ENCODE measurements around the gene PRICKLE2. TPM values are rescaled to one million over a fixed set of nuclear protein-coding genes. Genes with fewer than 3 reads are reported as not detected.

Gene PRICKLE2
- total RNA-seq, 1 experiment from 2014 or later: 3.2 TPM

DNA sequence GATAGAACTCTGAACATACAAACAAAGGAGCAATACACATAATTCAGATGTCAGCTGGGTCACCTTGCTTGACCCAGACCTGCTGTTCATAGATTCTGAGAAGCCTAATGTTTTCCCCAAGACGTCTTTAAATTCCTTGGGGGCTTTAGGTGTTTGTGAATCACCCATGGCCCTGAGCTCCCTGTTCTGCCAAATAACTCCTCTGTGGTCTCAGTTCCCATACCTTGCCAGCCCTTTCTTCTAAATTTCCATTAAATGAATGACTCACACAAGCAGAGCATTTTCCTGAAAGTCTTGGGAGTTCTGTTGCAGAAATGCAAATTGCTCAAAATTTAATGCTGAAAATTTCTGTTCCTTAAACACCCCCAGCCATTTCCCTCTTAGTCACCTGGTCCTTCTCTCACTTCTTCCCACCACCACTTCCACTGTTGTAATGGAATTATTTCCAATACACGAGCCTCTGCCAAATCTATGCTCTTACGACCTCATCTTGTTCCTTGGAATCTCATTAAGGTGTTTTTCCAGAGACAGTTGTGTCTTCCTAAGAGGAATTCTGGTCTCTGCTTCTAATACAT lies 168.6 kb downstream of the PRICKLE2 start:
- Histone ChIP-seq H4K20me1 (ENCODE audit: control insufficient read depth, insufficient read depth, insufficient read length) (no peaks in the 10 kb centered on the region), H2BK15ac (ENCODE audit: low read depth, low read length) (no peak overlapping the region), H3K9me3 (ENCODE audit: control insufficient read depth, low read depth, low read length) (no peaks in the 10 kb centered on the region), H3K14ac (ENCODE audit: insufficient read depth, low read length) (no peak overlapping the region), H2BK5ac (ENCODE audit: insufficient read length, low read length) (no peak overlapping the region), H4K91ac (ENCODE audit: insufficient read length, low read depth, low read length) (no peak overlapping the region), H3K79me1 (ENCODE audit: insufficient read depth, low read depth, low read length, poor library complexity, severe bottlenecking) (no peaks in the 10 kb centered on the region), H3K4ac (ENCODE audit: low read depth, low read length) (no peak overlapping the region), H3K56ac (ENCODE audit: insufficient read length, low read depth, low read length) (no peak overlapping the region), H3T11ph (ENCODE audit: low read length) (no peak overlapping the region), H2BK12ac (ENCODE audit: insufficient read length, low read depth, low read length) (no peak overlapping the region), H3K23ac (ENCODE audit: insufficient read length, low read depth, low read length) (no peak overlapping the region), H3K9ac (ENCODE audit: extremely low read depth, insufficient read length, low read length) (no peak overlapping the region), H2BK120ac (ENCODE audit: low read depth, low read length, poor library complexity, severe bottlenecking) (no peak overlapping the region), H3K4me1 (ENCODE audit: insufficient read depth, low read length) (no peaks in the 10 kb centered on the region), H4K5ac (ENCODE audit: insufficient read length, low read depth, low read length) (no peak overlapping the region), H4K8ac (replicated peaks; ENCODE audit: insufficient read length, low read depth, low read length) (no peak overlapping the region), H2AFZ (ENCODE audit: low read length) (no peak overlapping the region), H3K23me2 (ENCODE audit: insufficient read length, low read depth, low read length, poor library complexity, severe bottlenecking) (no peaks in the 10 kb centered on the region), H3K4me2 (ENCODE audit: insufficient read depth, insufficient read length, low read length) (no peak overlapping the region), H2AK5ac (ENCODE audit: insufficient read length, low read length) (no peak overlapping the region), H3K79me2 (ENCODE audit: insufficient read depth, low read length) (no peaks in the 10 kb centered on the region), H3K27ac (ENCODE audit: insufficient read length, low read depth, low read length) (no peak overlapping the region), H3K27me3 (ENCODE audit: insufficient read depth, low read length) (no peaks in the 10 kb centered on the region), H2BK20ac (ENCODE audit: low read depth, low read length, poor library complexity, severe bottlenecking) (no peak overlapping the region), H3K18ac (ENCODE audit: insufficient read length, low read depth, low read length) (no peak overlapping the region)
- H3K27ac Mint-ChIP-seq: no peak overlapping the region
- peaks cover 15 to 19% of the 10 kb centered on the region in 2 experiments for H3K4me1 Mint-ChIP-seq
- peaks cover 1% of the 10 kb centered on the region for H3K27me3 Mint-ChIP-seq (ENCODE audit: low read depth)
- TF ChIP-seq, protein P1, sequence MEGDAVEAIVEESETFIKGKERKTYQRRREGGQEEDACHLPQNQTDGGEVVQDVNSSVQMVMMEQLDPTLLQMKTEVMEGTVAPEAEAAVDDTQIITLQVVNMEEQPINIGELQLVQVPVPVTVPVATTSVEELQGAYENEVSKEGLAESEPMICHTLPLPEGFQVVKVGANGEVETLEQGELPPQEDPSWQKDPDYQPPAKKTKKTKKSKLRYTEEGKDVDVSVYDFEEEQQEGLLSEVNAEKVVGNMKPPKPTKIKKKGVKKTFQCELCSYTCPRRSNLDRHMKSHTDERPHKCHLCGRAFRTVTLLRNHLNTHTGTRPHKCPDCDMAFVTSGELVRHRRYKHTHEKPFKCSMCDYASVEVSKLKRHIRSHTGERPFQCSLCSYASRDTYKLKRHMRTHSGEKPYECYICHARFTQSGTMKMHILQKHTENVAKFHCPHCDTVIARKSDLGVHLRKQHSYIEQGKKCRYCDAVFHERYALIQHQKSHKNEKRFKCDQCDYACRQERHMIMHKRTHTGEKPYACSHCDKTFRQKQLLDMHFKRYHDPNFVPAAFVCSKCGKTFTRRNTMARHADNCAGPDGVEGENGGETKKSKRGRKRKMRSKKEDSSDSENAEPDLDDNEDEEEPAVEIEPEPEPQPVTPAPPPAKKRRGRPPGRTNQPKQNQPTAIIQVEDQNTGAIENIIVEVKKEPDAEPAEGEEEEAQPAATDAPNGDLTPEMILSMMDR (conservative IDR thresholded peaks at IDR 0.05): no peak
- H3K9me3 Mint-ChIP-seq: no peaks in the 10 kb centered on the region
- no peaks in the 10 kb centered on the region for H3K36me3 Mint-ChIP-seq (ENCODE audit: insufficient read depth in 1 of 3, low read depth in 3 of 3)
- no peak overlapping the region for H3K4me3 Mint-ChIP-seq
- no CpG with 5 or more reads among the region's 3 CpGs for WGBS (ENCODE audit: extremely low coverage, insufficient read length, low lambda C conversion rate)
- no peak for DNase-seq
